Globus pallidus (tissue), 1 donor: ENCODE data around the gene SNX33.
"Not testable (repeated sequence)": the region's sequence is repeated elsewhere in the genome, so short reads cannot be mapped to it uniquely, and the experiment has no call there.

Source experiments
- DNase-seq: peaks from one replicate; pipeline ENCODE4 v3.0.0-alpha.2; 2015; ENCODE audit warnings: low spot score

The SNX33 gene

GRCh38 chr15:75699961-75700874, 52.5 kb downstream of the SNX33 start:
- DNase-seq: not testable (repeated sequence)

GRCh38 chr15:75701071-75702003, 53.6 kb downstream of the SNX33 start:
- not testable (repeated sequence) for DNase-seq

GRCh38 chr15:75702436-75702835, 54.7 kb downstream of the SNX33 start:
- DNase-seq: no peak

- DNase-seq: not testable (repeated sequence)
Measured at GRCh38 chr15:75703440-75704262, 55.9 kb downstream of the SNX33 start.

GRCh38 chr15:75704263-75704615, 56.5 kb downstream of the SNX33 start:
- no peak for DNase-seq

GRCh38 chr15:75704618-75705017, 56.9 kb downstream of the SNX33 start:
- no peak for DNase-seq

GRCh38 chr15:75705375-75705774, 57.7 kb downstream of the SNX33 start:
- not testable (repeated sequence) for DNase-seq

GRCh38 chr15:75705854-75706681, 58.4 kb downstream of the SNX33 start:
- no peak for DNase-seq

GRCh38 chr15:75706682-75706954, 58.9 kb downstream of the SNX33 start:
- DNase-seq: no peak

GRCh38 chr15:75709458-75709857, 61.7 kb downstream of the SNX33 start:
- not testable (repeated sequence) for DNase-seq

- not testable (repeated sequence) for DNase-seq
Measured at GRCh38 chr15:75710874-75711273, 63.2 kb downstream of the SNX33 start.

GRCh38 chr15:75711495-75711894, 63.8 kb downstream of the SNX33 start:
- not testable (repeated sequence) for DNase-seq
